ENCODE results near the gene PTPRN2.

PTPRN2 gene

GRCh38 chr7:158284617-158285382 lies 302.8 kb downstream of the PTPRN2 start:
- no peak for DNase-seq (ENCODE audit: low spot score)
- in situ Hi-C loops (cut with MboI; ENCODE audit: low sequenced_read_pairs, unreplicated experiment): loop anchor here (25.0 kb wide), 2 partner anchors 97 to 847 kb away; no protein-coding TSS in a partner anchor
- no peak for TF ChIP-seq CTCF (IDR thresholded peaks at IDR 0.05; ENCODE audit: borderline replicate concordance, control extremely low read depth, extremely low read depth, insufficient read depth, missing control alignments)

GRCh38 chr7:158284121-158284520 lies 303.5 kb downstream of the PTPRN2 start:
- in situ Hi-C loops (cut with MboI; ENCODE audit: low sequenced_read_pairs, unreplicated experiment): loop anchor here (25.0 kb wide), 2 partner anchors 97 to 847 kb away; no protein-coding TSS in a partner anchor
- TF ChIP-seq CTCF (IDR thresholded peaks at IDR 0.05; ENCODE audit: borderline replicate concordance, control extremely low read depth, extremely low read depth, insufficient read depth, missing control alignments): no peak
- DNase-seq (ENCODE audit: low spot score): no peak

- no peak for DNase-seq (ENCODE audit: low spot score)
- no peak for TF ChIP-seq CTCF (IDR thresholded peaks at IDR 0.05; ENCODE audit: borderline replicate concordance, control extremely low read depth, extremely low read depth, insufficient read depth, missing control alignments)
- in situ Hi-C loops (cut with MboI; ENCODE audit: low sequenced_read_pairs, unreplicated experiment): loop anchor here (25.0 kb wide), 2 partner anchors 96 to 846 kb away; no protein-coding TSS in a partner anchor
Measured at GRCh38 chr7:158283016-158283974, 304.3 kb downstream of the PTPRN2 start.

- in situ Hi-C loops (cut with MboI; ENCODE audit: low sequenced_read_pairs, unreplicated experiment): loop anchor here (25.0 kb wide), 2 partner anchors 95 to 845 kb away; no protein-coding TSS in a partner anchor
- no peak for TF ChIP-seq CTCF (IDR thresholded peaks at IDR 0.05; ENCODE audit: borderline replicate concordance, control extremely low read depth, extremely low read depth, insufficient read depth, missing control alignments)
- no peak for DNase-seq (ENCODE audit: low spot score)
Measured at GRCh38 chr7:158282461-158283001, 305.1 kb downstream of the PTPRN2 start.

- no peak for DNase-seq (ENCODE audit: low spot score)
- in situ Hi-C loops (cut with MboI; ENCODE audit: low sequenced_read_pairs, unreplicated experiment): loop anchor here (25.0 kb wide), 2 partner anchors 94 to 844 kb away; no protein-coding TSS in a partner anchor
- no peak for TF ChIP-seq CTCF (IDR thresholded peaks at IDR 0.05; ENCODE audit: borderline replicate concordance, control extremely low read depth, extremely low read depth, insufficient read depth, missing control alignments)
Measured at GRCh38 chr7:158281441-158281840, 306.2 kb downstream of the PTPRN2 start.
